K562 (cell line): ENCODE measurements around the gene ZNRF1. TPM values are rescaled to one million over a fixed set of nuclear protein-coding genes. Genes with fewer than 3 reads are reported as not detected.

ENCODE experiments used
- ATAC-seq: fragments of 200-7000 bp; cut with Tn5 transposase; 3 replicates; pipeline ENCODE4 v1.9.1; 2020; ENCODE audit warnings: moderate library complexity
- BruUV-seq: library from RNA; stranded (reverse); fragments of 400-500 nt; replicated peaks from 2 replicates; lab custom pipeline; 2021; lab: Mats Ljungman, UMichigan
- CTCF ChIA-PET: fragments of 300-600 bp; formaldehyde crosslinking; extraction: SDS; loops from one replicate; lab custom pipeline; 2021; ENCODE audit warnings: low intra/inter-chr PET ratio; lab: Yijun Ruan, JAX
- POLR2A ChIA-PET: fragments of 300-600, 350-650 bp; sonication (Branson Sonifier 250); formaldehyde crosslinking; extraction: SDS; loops from one replicate; lab custom pipeline; 2021; ENCODE audit warnings: antibody characterized with exemption, inconsistent platforms; lab: Yijun Ruan, JAX
- DNase-seq, 4 experiments: peaks; one replicate each; pipeline versions ENCODE4 v3.0.0 to v3.0.0-alpha.2; 2011 to 2018; ENCODE audit warnings: low spot score in 3 of 4, mixed read lengths in 3 of 4; ENCODE audit errors: extremely low read depth in 1 of 4
- FAIRE-seq: peaks from 2 replicates; lab custom pipeline; 2011; peaks lifted over from hg19 to GRCh38; lab: Jason Lieb, UNC
- H2AFZ ChIP-seq: 2 replicates; pipeline ENCODE4 v1.6.0; 2011; ENCODE audit warnings: low read depth, low read length, control low read depth, inconsistent platforms
- H3K27ac ChIP-seq: fragments of 200-600 bp; 3 replicates; pipeline ENCODE4 v1.8.0; 2011; ENCODE audit warnings: low read depth, mild to moderate bottlenecking, control low read depth, inconsistent platforms, low read length, moderate library complexity, mixed read lengths; ENCODE audit errors: extremely low read depth
- H3K27me3 ChIP-seq, 2 experiments: fragments of 300-600 bp in 1 of 2; 2 replicates in 1 of 2; 3 replicates in 1 of 2; pipeline versions ENCODE4 v1.6.0 to v1.8.0; 2011; ENCODE audit warnings: inconsistent platforms in 2 of 2, low read length in 2 of 2, mild to moderate bottlenecking in 1 of 2, mixed read lengths in 1 of 2, moderate library complexity in 1 of 2; ENCODE audit not compliant: control insufficient read depth in 2 of 2, insufficient read depth in 2 of 2
- H3K36me3 ChIP-seq: fragments of 300-600 bp; 3 replicates; pipeline ENCODE4 v1.8.0; 2011; ENCODE audit warnings: mild to moderate bottlenecking, low read length, inconsistent platforms; ENCODE audit not compliant: control insufficient read depth, insufficient read depth
- H3K4me1 ChIP-seq, 2 experiments: fragments of 200-600 bp in 1 of 2; replicated peaks in 1 of 2; 2 replicates in 1 of 2; 3 replicates in 1 of 2; pipeline versions ENCODE4 v1.5.1 to v1.8.0; 2011; ENCODE audit warnings: inconsistent platforms in 2 of 2, low read length in 2 of 2, mild to moderate bottlenecking in 1 of 2, mixed read lengths in 1 of 2, moderate library complexity in 1 of 2; ENCODE audit not compliant: control insufficient read depth in 2 of 2, insufficient read depth in 2 of 2
- H3K4me2 ChIP-seq: 2 replicates; pipeline ENCODE4 v1.6.1; 2011; ENCODE audit warnings: low read length, control low read depth, inconsistent platforms, mixed read lengths; ENCODE audit not compliant: insufficient read depth
- H3K4me3 ChIP-seq: fragments of 200-600 bp; sonication (generic), shearing (Covaris generic); 2 replicates; pipeline ENCODE4 v1.5.1; 2016; ENCODE audit warnings: control low read depth, inconsistent platforms
- H3K79me2 ChIP-seq: fragments of 200-600 bp; 3 replicates; pipeline ENCODE4 v1.8.0; 2011; ENCODE audit warnings: low read length, inconsistent platforms; ENCODE audit not compliant: control insufficient read depth, insufficient read depth
- H3K9ac ChIP-seq, 2 experiments: 2 replicates each; pipeline versions ENCODE4 v1.6.0 to v1.6.1; 2011; ENCODE audit warnings: low read depth in 2 of 2, low read length in 2 of 2, control low read depth in 1 of 2, inconsistent platforms in 1 of 2, mild to moderate bottlenecking in 1 of 2, mixed read lengths in 1 of 2; ENCODE audit not compliant: insufficient read depth in 1 of 2
- H3K9me1 ChIP-seq: one replicate; pipeline ENCODE4 v1.6.0; 2011; ENCODE audit warnings: inconsistent platforms, mild to moderate bottlenecking, low read length, moderate library complexity; ENCODE audit not compliant: control insufficient read depth, insufficient read depth
- H3K9me3 ChIP-seq: replicated peaks from 2 replicates; pipeline ENCODE4 v1.5.1; 2011; ENCODE audit warnings: low read depth, low read length, inconsistent platforms; ENCODE audit not compliant: control insufficient read depth, insufficient read depth
- H4K20me1 ChIP-seq: replicated peaks from 2 replicates; pipeline ENCODE4 v1.6.1; 2011; ENCODE audit warnings: low read length, inconsistent platforms, mixed read lengths; ENCODE audit not compliant: control insufficient read depth, insufficient read depth
- CBX5 ChIP-seq: IDR thresholded peaks from 2 replicates; pipeline ENCODE4 v1.6.1; 2014; ENCODE audit warnings: low read depth, borderline replicate concordance
- MLLT1 ChIP-seq, 2 experiments: fragments of 450-650 bp; IDR thresholded peaks; 2 replicates each; pipeline ENCODE4 v1.6.1; 2016
- TAF1 ChIP-seq: IDR thresholded peaks from 2 replicates; pipeline ENCODE4 v1.6.1; 2011; ENCODE audit warnings: mild to moderate bottlenecking, low read length, moderate library complexity; ENCODE audit not compliant: insufficient read depth, control insufficient read depth, severe bottlenecking; ENCODE audit errors: extremely low read depth
- WGBS: fragments of 100-300 bp; shearing (Covaris generic); methylation state at CpG from one replicate; pipeline ENCODE4 v1.1.6; 2016; ENCODE audit warnings: low coverage, mixed read lengths; ENCODE audit not compliant: insufficient coverage; ENCODE audit errors: missing lambda C conversion rate; 5-methylcytosine and 5-hydroxymethylcytosine counted together
- in situ Hi-C: fragments of 300-500 bp; cut with MboI; formaldehyde crosslinking; loops from 4 replicates; pipeline ENCODE4 v1.15.0; 2018; ENCODE audit warnings: inconsistent platforms, mixed read lengths
- intact Hi-C: fragments of 100-400 bp; cut with micrococcal nuclease; formaldehyde crosslinking; loops from 2 replicates; pipeline ENCODE4 v1.14.2; 2022
- polyA plus RNA-seq, 8 experiments: library from polyadenylated mRNA; depleted of rRNA in 4 of 8; stranded (reverse) in 5 of 8; unstranded in 3 of 8; fragments of >200 nt; fragmentation: Nextera tagmentation in 2 of 8; fragmentation: Illumina TruSeq in 1 of 8; extraction: Ambion mirVana in 2 of 8; extraction: Trizol in 1 of 8; gene quantifications; 2 replicates each; pipeline versions ENCODE4 v1.2.1 to v1.2.3, GENCODE V29; 2011 to 2014; ENCODE audit warnings: inconsistent platforms in 1 of 8, missing spikeins in 1 of 8
- total RNA-seq, 7 experiments: library from RNA; depleted of rRNA in 6 of 7; stranded (reverse); fragments of >200 nt in 6 of 7; fragmentation: Illumina TruSeq in 2 of 7; extraction: Trizol in 2 of 7; gene quantifications; 2 replicates each; pipeline versions ENCODE4 v1.2.1 to v1.2.3, GENCODE V29; 2011 to 2021; ENCODE audit warnings: low replicate concordance in 1 of 7
- TF ChIP-seq, protein P1 (sequence below), 3 experiments: IDR thresholded peaks in 2 of 3; conservative IDR thresholded peaks in 1 of 3; 2 replicates each; pipeline ENCODE4 v1.5.1; 2011 to 2012; ENCODE audit warnings: low read length in 3 of 3, mild to moderate bottlenecking in 3 of 3, control low read depth in 2 of 3, improper control_type of control experiment in 1 of 3, inconsistent platforms in 1 of 3, low read depth in 1 of 3, mixed read lengths in 1 of 3, moderate library complexity in 1 of 3; ENCODE audit not compliant: insufficient read depth in 2 of 3

Gene ZNRF1
- total and polyA plus RNA-seq, 9 of the 15 experiments (the other 6 are each of a cell fraction or from before 2014, with no cell fraction given) = 9.5 to 37.7 (median 20.0) TPM

GRCh38 chr16:75052481-75053202, 53.8 kb downstream of the ZNRF1 start:
- DNase-seq (peak in 2 of 4 experiments; percentile 27 to 41), FAIRE-seq (no peak), ATAC-seq (peak; percentile 67)
- intact Hi-C loops (no loop called here), in situ Hi-C loops (no loop called here)
- no peak overlapping the region for H3K4me2 ChIP-seq
- H3K27ac ChIP-seq = no peak overlapping the region
- no peaks in the 10 kb centered on the region for H3K27me3 ChIP-seq
- no TSS peak for BruUV-seq
- H3K9me3 ChIP-seq = 0 out of 2 replicates have a peak, but pooled peaks cover 5% of the 10 kb centered on the region
- peaks cover 12 to 44% of the 10 kb centered on the region in 2 experiments; a peak in 4 of 5 replicates for H3K4me1 ChIP-seq
- H3K9me1 ChIP-seq = no peaks in the 10 kb centered on the region
- no peak overlapping the region for H3K4me3 ChIP-seq
- H4K20me1 ChIP-seq = no peaks in the 10 kb centered on the region
- ChIA-PET CTCF (no interaction called here), POLR2A (interaction anchor here (0.6 to 2.5 kb wide), 5 partner anchors 9 to 59 kb away, joined by 4 to 25 read pairs (median 4); no protein-coding TSS in a partner anchor)
- no peaks in the 10 kb centered on the region for H3K36me3 ChIP-seq
- 60% methylated on average over 6 of the region's 6 CpGs for WGBS
- no peak overlapping the region for H2AFZ ChIP-seq
- TF ChIP-seq, protein P1, sequence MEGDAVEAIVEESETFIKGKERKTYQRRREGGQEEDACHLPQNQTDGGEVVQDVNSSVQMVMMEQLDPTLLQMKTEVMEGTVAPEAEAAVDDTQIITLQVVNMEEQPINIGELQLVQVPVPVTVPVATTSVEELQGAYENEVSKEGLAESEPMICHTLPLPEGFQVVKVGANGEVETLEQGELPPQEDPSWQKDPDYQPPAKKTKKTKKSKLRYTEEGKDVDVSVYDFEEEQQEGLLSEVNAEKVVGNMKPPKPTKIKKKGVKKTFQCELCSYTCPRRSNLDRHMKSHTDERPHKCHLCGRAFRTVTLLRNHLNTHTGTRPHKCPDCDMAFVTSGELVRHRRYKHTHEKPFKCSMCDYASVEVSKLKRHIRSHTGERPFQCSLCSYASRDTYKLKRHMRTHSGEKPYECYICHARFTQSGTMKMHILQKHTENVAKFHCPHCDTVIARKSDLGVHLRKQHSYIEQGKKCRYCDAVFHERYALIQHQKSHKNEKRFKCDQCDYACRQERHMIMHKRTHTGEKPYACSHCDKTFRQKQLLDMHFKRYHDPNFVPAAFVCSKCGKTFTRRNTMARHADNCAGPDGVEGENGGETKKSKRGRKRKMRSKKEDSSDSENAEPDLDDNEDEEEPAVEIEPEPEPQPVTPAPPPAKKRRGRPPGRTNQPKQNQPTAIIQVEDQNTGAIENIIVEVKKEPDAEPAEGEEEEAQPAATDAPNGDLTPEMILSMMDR (IDR thresholded peaks at IDR 0.05 in 2 of 3, conservative IDR thresholded peaks at IDR 0.05 in 1 of 3; ENCODE audit: insufficient read depth in 2 of 3, low read depth in 1 of 3, low read length in 3 of 3) = peak in 2 of 3 experiments; percentile 7 to 8; a peak in 1 of 6 replicates
- TF ChIP-seq MLLT1 (IDR thresholded peaks at IDR 0.05) (peak in 1 of 2 experiments; percentile 81; a peak in 2 of 4 replicates), CBX5 (no peak), TAF1 (no peak)
- H3K79me2 ChIP-seq = peaks cover 87% of the 10 kb centered on the region
- H3K9ac ChIP-seq = no peak overlapping the region
